MG63 (cell line): Measurements from ENCODE around the gene CPA4. TPM values are rescaled to one million over a fixed set of nuclear protein-coding genes. Genes with fewer than 3 reads are reported as not detected.

Experiments
- DNase-seq: peaks from one replicate; pipeline ENCODE4 v3.0.0-alpha.2; 2020
- H3K27me3 ChIP-seq: fragments of 250-450 bp; sonication (Bioruptor Pico); 2 replicates; pipeline ENCODE4 v1.5.1; 2020; ENCODE audit warnings: mild to moderate bottlenecking, moderate library complexity
- H3K36me3 ChIP-seq: fragments of 250-450 bp; sonication (Bioruptor Pico); 2 replicates; pipeline ENCODE4 v1.5.1; 2020; ENCODE audit warnings: mild to moderate bottlenecking, moderate library complexity
- H3K4me3 ChIP-seq: fragments of 250-450 bp; sonication (Bioruptor Pico); 2 replicates; pipeline ENCODE4 v1.5.1; 2020; ENCODE audit warnings: mild to moderate bottlenecking, moderate library complexity
- H3K9me3 ChIP-seq: fragments of 250-450 bp; sonication (Bioruptor Pico); 2 replicates; pipeline ENCODE4 v1.5.1; 2020; ENCODE audit warnings: mild to moderate bottlenecking, moderate library complexity
- total RNA-seq: library from RNA; depleted of rRNA; stranded (reverse); fragments of >200 nt; shearing (Covaris generic); gene quantifications from 2 replicates; pipeline ENCODE4 v1.2.3, GENCODE V29; 2014; ENCODE audit warnings: low replicate concordance; rRNA removed

CPA4 gene
- total RNA-seq, 1 experiment from 2014 or later: 238 TPM

- DNase-seq: no peak
- H3K36me3 ChIP-seq: no peaks in the 10 kb centered on the region
Observed at GRCh38 chr7:130364451-130364850, 71.5 kb downstream of the CPA4 start.

GRCh38 chr7:130365088-130365487 lies 72.1 kb downstream of the CPA4 start:
- Histone ChIP-seq H3K9me3 (no peaks in the 10 kb centered on the region; the same call in 1 of the 2 replicates), H3K27me3 (no peaks in the 10 kb centered on the region), H3K4me3 (no peak overlapping the region), H3K36me3 (no peaks in the 10 kb centered on the region)
- no peak for DNase-seq

More at GRCh38 chr7:130364451-130364850, 71.5 kb downstream of the CPA4 start:
- Histone ChIP-seq H3K4me3 (no peak overlapping the region), H3K27me3 (no peaks in the 10 kb centered on the region), H3K9me3 (no peaks in the 10 kb centered on the region; the same call in 1 of the 2 replicates)

GRCh38 chr7:130365511-130366441 lies 72.8 kb downstream of the CPA4 start:
- no peaks in the 10 kb centered on the region for H3K27me3 ChIP-seq
- H3K4me3 ChIP-seq: no peak overlapping the region

GRCh38 chr7:130366564-130366963 lies 73.6 kb downstream of the CPA4 start:
- H3K4me3 ChIP-seq: no peak overlapping the region
- no peaks in the 10 kb centered on the region for H3K27me3 ChIP-seq
- DNase-seq: no peak
- H3K36me3 ChIP-seq: no peaks in the 10 kb centered on the region
- H3K9me3 ChIP-seq: no peaks in the 10 kb centered on the region

More at GRCh38 chr7:130365511-130366441, 72.8 kb downstream of the CPA4 start:
- H3K36me3 ChIP-seq: no peaks in the 10 kb centered on the region
- H3K9me3 ChIP-seq: no peaks in the 10 kb centered on the region; the same call in 1 of the 2 replicates
- DNase-seq: peak; percentile 70

- no peak for DNase-seq
- no peaks in the 10 kb centered on the region for H3K36me3 ChIP-seq
- H3K4me3 ChIP-seq: no peak overlapping the region
- H3K9me3 ChIP-seq: no peaks in the 10 kb centered on the region
- H3K27me3 ChIP-seq: no peaks in the 10 kb centered on the region
Observed at GRCh38 chr7:130367088-130367755, 74.3 kb downstream of the CPA4 start.

- H3K27me3 ChIP-seq: no peaks in the 10 kb centered on the region
- H3K36me3 ChIP-seq: no peaks in the 10 kb centered on the region
- no peak overlapping the region for H3K4me3 ChIP-seq
- DNase-seq: no peak
- H3K9me3 ChIP-seq: no peaks in the 10 kb centered on the region
Observed at GRCh38 chr7:130367836-130368746, 75.1 kb downstream of the CPA4 start.

GRCh38 chr7:130369110-130369711 lies 76.2 kb downstream of the CPA4 start:
- H3K27me3 ChIP-seq: no peaks in the 10 kb centered on the region
- no peaks in the 10 kb centered on the region for H3K9me3 ChIP-seq
- H3K4me3 ChIP-seq: no peak overlapping the region
- no peak for DNase-seq
- H3K36me3 ChIP-seq: no peaks in the 10 kb centered on the region

- Histone ChIP-seq H3K4me3 (no peak overlapping the region), H3K27me3 (no peaks in the 10 kb centered on the region)
- DNase-seq: no peak
Observed at GRCh38 chr7:130369831-130370550, 77.0 kb downstream of the CPA4 start.

GRCh38 chr7:130371046-130371445 lies 78.1 kb downstream of the CPA4 start:
- Histone ChIP-seq H3K36me3 (no peaks in the 10 kb centered on the region), H3K9me3 (no peaks in the 10 kb centered on the region), H3K27me3 (no peaks in the 10 kb centered on the region), H3K4me3 (no peak overlapping the region)
- peak; percentile 52 for DNase-seq

More at GRCh38 chr7:130369831-130370550, 77.0 kb downstream of the CPA4 start:
- no peaks in the 10 kb centered on the region for H3K36me3 ChIP-seq
- H3K9me3 ChIP-seq: no peaks in the 10 kb centered on the region

GRCh38 chr7:130372402-130373165 lies 79.6 kb downstream of the CPA4 start:
- Histone ChIP-seq H3K4me3 (no peak overlapping the region), H3K36me3 (no peaks in the 10 kb centered on the region), H3K9me3 (no peaks in the 10 kb centered on the region), H3K27me3 (no peaks in the 10 kb centered on the region)
- no peak for DNase-seq

Other genes with a start within 250 kb of the CPA4 start
- 18.8 and 25.9 TPM in 2 replicates for gene ZC3HC1, start 241.8 kb upstream of the CPA4 start, total RNA-seq
- gene KLHDC10, start 222.6 kb upstream of the CPA4 start, total RNA-seq: 8.8 and 11.6 TPM in 2 replicates
- gene TMEM209, start 87.8 kb upstream of the CPA4 start, total RNA-seq: 5.1 and 6.6 TPM in 2 replicates
- gene SSMEM1, start 85.3 kb upstream of the CPA4 start, total RNA-seq: not detected in 2 replicates
- gene CPA2, start 26.3 kb upstream of the CPA4 start, total RNA-seq: 1.0 and 1.6 TPM in 2 replicates
- gene CPA5, start 51.7 kb downstream of the CPA4 start, total RNA-seq: 0.13 TPM in 1 of 2 replicates, not detected in the other
- gene CPA1, start 87.3 kb downstream of the CPA4 start, total RNA-seq: not detected in 2 replicates
- gene CEP41, start 147.9 kb downstream of the CPA4 start, total RNA-seq: 13.1 and 20.4 TPM in 2 replicates
- gene MEST, start 198.9 kb downstream of the CPA4 start, total RNA-seq: not detected in 2 replicates